ENCODE data around the gene CDKN1C. TPM values are rescaled to one million over a fixed set of nuclear protein-coding genes. Genes with fewer than 3 reads are reported as not detected.

Gene CDKN1C
- 10 to 100 TPM; 12.1 to 27.5 TPM for polyA plus RNA-seq

- 0 to 1% methylated on average over 40 to 59 of the region's 61 CpGs for WGBS, 2 donors
- Histone ChIP-seq H3K9me3 (ENCODE audit: control insufficient read depth in 2 of 2, insufficient read depth in 1 of 2, low read depth in 1 of 2, low read length in 1 of 2) (no peaks in the 10 kb centered on the region), H3K27me3 (ENCODE audit: control insufficient read depth in 1 of 2, insufficient read depth in 2 of 2, low read length in 2 of 2) (no peaks in the 10 kb centered on the region), H3K4me1 (ENCODE audit: control insufficient read depth in 2 of 2, insufficient read depth in 2 of 2, low read length in 1 of 2) (peaks cover 0 to 11% of the 10 kb centered on the region in 2 donors), H3K4me3 (ENCODE audit: low read depth in 1 of 2, low read length in 2 of 2) (peak within 1 kb of the TSS; percentile 69 to 75), H3K36me3 (ENCODE audit: control insufficient read depth in 2 of 2, insufficient read depth in 2 of 2, low read length in 1 of 2) (no peaks in the 10 kb centered on the region), H3K27ac (ENCODE audit: low read depth in 2 of 2, low read length in 1 of 2) (peak within 1 kb of the TSS; percentile 76 to 79)
Measured at GRCh38 chr11:2885678-2886081, at the start of gene CDKN1C. CDKN1C (minus strand) TSS chr11:2885775; CDS start chr11:2885456, 319 bp downstream.

DNA sequence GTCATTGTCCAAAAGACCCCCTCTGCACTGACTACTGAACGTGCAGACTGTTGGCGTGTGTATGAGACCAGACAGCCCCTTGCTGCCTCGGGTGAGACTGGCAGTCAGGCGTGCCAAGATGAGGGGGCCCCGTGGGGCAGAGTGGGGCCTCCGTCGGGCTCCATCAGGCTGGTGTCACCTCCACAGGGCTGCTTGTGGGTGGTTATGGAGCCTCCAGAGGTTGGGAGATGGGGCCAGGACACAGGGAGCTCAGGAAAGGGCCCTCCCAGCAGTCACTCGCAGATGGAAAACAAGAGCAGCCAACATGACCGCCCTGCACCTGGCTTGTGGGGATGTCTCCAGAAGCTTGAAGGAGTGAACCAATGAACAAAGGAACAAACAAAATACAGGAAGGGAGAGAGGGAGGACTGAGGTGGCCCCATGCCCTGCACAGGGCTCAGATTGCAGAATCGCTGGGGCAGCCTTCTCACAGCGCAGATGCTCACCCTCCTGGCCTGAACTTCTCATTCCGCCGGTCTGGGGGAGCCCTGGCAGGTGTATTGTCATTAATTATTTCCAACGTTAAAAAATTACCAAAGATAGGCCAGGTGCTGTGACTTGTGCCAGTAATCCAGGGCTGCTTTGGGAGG, 49.1 kb upstream of the CDKN1C start:
- H3K36me3 ChIP-seq (ENCODE audit: control insufficient read depth in 2 of 2, insufficient read depth in 2 of 2, low read length in 1 of 2) = no peaks in the 10 kb centered on the region
- H3K4me3 ChIP-seq (ENCODE audit: low read depth in 1 of 2, low read length in 2 of 2) = no peak overlapping the region
- no peaks in the 10 kb centered on the region for H3K27me3 ChIP-seq (ENCODE audit: control insufficient read depth in 1 of 2, insufficient read depth in 2 of 2, low read length in 2 of 2)
- H3K4me1 ChIP-seq (ENCODE audit: control insufficient read depth in 2 of 2, insufficient read depth in 2 of 2, low read length in 1 of 2) = peaks cover 0 to 16% of the 10 kb centered on the region in 2 donors
- peaks cover 0 to 5% of the 10 kb centered on the region in 2 donors for H3K9me3 ChIP-seq (ENCODE audit: control insufficient read depth in 2 of 2, insufficient read depth in 1 of 2, low read depth in 1 of 2, low read length in 1 of 2)
- WGBS, 2 donors = 73 to 82% methylated on average over 14 of the region's 14 CpGs
- H3K27ac ChIP-seq (ENCODE audit: low read depth in 2 of 2, low read length in 1 of 2) = no peak overlapping the region

DNA sequence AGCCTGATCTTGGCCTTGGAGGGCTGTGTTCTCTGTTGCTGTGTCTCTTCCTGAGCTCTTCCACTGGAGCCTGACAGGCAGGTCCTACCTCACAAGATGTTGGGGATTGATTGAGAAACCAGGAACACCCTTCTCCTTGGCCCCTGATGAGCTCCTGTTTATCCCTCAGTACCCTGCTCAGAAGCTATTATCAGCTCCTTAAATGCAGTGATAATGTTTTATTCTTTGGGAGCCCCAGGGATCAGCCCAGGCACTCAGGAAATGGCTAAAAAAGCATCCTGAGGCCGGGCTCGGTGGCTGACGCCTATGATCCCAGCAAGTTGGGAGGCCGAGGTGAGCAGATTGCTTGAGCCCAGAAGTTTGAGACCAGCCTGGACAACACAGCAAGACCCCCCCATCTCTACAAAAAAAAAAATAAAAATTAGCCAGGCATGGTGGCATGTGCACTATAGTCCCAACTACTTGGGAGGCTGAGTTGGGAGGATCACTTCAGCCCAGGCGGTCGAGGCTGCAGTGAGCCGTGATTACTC, 48.5 kb upstream of the CDKN1C start:
- WGBS, 2 donors = 89 to 91% methylated on average over 7 of the region's 7 CpGs
- Histone ChIP-seq H3K4me3 (ENCODE audit: low read depth in 1 of 2, low read length in 2 of 2) (no peak overlapping the region), H3K36me3 (ENCODE audit: control insufficient read depth in 2 of 2, insufficient read depth in 2 of 2, low read length in 1 of 2) (no peaks in the 10 kb centered on the region), H3K27ac (ENCODE audit: low read depth in 2 of 2, low read length in 1 of 2) (peak overlapping the region; percentile 76 to 78), H3K4me1 (ENCODE audit: control insufficient read depth in 2 of 2, insufficient read depth in 2 of 2, low read length in 1 of 2) (peaks cover 0 to 17% of the 10 kb centered on the region in 2 donors), H3K27me3 (ENCODE audit: control insufficient read depth in 1 of 2, insufficient read depth in 2 of 2, low read length in 2 of 2) (no peaks in the 10 kb centered on the region), H3K9me3 (ENCODE audit: control insufficient read depth in 2 of 2, insufficient read depth in 1 of 2, low read depth in 1 of 2, low read length in 1 of 2) (peaks cover 0 to 5% of the 10 kb centered on the region in 2 donors)

DNA sequence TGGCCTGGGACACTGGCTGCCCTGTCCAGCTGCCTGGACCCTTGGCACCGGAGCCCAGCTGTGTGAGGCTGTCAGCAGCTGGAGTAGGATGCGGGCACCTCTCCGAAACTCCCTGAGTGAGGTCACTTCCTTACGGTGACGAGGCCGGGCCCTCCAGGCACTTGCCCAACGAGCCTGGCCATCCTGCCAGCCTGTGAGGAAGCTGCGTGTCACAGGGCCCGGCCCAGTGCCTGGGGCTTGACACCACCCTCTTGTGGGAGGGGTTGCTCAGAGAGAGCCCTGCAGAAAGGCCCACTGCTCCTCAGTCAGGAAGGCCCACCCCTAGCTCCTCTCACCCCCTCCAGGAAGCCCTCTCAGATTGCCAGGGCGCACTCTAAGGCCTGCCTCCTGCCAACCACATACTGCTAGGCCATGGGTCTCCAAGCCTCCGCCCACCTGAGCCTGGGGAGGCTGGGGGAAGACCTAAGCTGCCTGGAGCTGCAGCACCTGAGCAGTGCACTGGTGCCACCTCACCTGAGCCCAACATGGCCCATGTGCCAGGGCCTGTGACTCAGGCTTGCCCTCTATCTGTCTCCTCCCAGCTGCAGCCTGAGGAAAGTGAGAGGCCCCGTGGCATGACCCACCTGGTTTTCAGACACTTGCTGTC, 47.9 kb upstream of the CDKN1C start:
- H3K4me3 ChIP-seq (ENCODE audit: low read depth in 1 of 2, low read length in 2 of 2) = no peak overlapping the region
- H3K36me3 ChIP-seq (ENCODE audit: control insufficient read depth in 2 of 2, insufficient read depth in 2 of 2, low read length in 1 of 2) = no peaks in the 10 kb centered on the region
- 22 to 37% methylated on average over 12 of the region's 12 CpGs for WGBS, 2 donors
- H3K27me3 ChIP-seq (ENCODE audit: control insufficient read depth in 1 of 2, insufficient read depth in 2 of 2, low read length in 2 of 2) = no peaks in the 10 kb centered on the region
- H3K9me3 ChIP-seq (ENCODE audit: control insufficient read depth in 2 of 2, insufficient read depth in 1 of 2, low read depth in 1 of 2, low read length in 1 of 2) = peaks cover 0 to 5% of the 10 kb centered on the region in 2 donors
- peaks cover 0 to 17% of the 10 kb centered on the region in 2 donors for H3K4me1 ChIP-seq (ENCODE audit: control insufficient read depth in 2 of 2, insufficient read depth in 2 of 2, low read length in 1 of 2)
- H3K27ac ChIP-seq (ENCODE audit: low read depth in 2 of 2, low read length in 1 of 2) = peak overlapping the region; percentile 76 to 78

DNA sequence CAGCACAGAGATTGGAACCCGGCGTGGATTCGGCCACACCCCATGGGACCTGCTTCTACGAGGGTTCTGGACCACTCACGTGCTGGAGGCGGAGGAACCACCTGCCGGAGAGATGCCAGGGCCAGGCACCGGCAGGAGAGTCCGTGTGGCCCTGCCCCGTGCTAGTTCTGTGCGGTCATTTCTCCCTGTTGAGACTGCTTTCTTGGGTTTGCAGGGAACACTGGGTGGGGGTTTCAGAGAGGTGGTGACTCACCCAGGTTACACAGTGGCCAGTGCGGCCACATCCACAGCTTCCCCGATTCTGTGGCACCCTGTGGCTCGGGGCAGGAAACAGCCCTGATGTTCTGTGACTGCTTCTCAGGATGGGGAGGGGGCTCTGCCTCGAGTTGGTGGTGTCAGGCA, 47.3 kb upstream of the CDKN1C start:
- Histone ChIP-seq H3K27ac (ENCODE audit: low read depth in 2 of 2, low read length in 1 of 2) (peak overlapping the region; percentile 68 to 75), H3K4me3 (ENCODE audit: low read depth in 1 of 2, low read length in 2 of 2) (no peak overlapping the region), H3K9me3 (ENCODE audit: control insufficient read depth in 2 of 2, insufficient read depth in 1 of 2, low read depth in 1 of 2, low read length in 1 of 2) (peaks cover 0 to 5% of the 10 kb centered on the region in 2 donors), H3K36me3 (ENCODE audit: control insufficient read depth in 2 of 2, insufficient read depth in 2 of 2, low read length in 1 of 2) (no peaks in the 10 kb centered on the region), H3K4me1 (ENCODE audit: control insufficient read depth in 2 of 2, insufficient read depth in 2 of 2, low read length in 1 of 2) (peaks cover 0 to 20% of the 10 kb centered on the region in 2 donors), H3K27me3 (ENCODE audit: control insufficient read depth in 1 of 2, insufficient read depth in 2 of 2, low read length in 2 of 2) (no peaks in the 10 kb centered on the region)
- 37 to 51% methylated on average over 15 of the region's 15 CpGs for WGBS, 2 donors

DNA sequence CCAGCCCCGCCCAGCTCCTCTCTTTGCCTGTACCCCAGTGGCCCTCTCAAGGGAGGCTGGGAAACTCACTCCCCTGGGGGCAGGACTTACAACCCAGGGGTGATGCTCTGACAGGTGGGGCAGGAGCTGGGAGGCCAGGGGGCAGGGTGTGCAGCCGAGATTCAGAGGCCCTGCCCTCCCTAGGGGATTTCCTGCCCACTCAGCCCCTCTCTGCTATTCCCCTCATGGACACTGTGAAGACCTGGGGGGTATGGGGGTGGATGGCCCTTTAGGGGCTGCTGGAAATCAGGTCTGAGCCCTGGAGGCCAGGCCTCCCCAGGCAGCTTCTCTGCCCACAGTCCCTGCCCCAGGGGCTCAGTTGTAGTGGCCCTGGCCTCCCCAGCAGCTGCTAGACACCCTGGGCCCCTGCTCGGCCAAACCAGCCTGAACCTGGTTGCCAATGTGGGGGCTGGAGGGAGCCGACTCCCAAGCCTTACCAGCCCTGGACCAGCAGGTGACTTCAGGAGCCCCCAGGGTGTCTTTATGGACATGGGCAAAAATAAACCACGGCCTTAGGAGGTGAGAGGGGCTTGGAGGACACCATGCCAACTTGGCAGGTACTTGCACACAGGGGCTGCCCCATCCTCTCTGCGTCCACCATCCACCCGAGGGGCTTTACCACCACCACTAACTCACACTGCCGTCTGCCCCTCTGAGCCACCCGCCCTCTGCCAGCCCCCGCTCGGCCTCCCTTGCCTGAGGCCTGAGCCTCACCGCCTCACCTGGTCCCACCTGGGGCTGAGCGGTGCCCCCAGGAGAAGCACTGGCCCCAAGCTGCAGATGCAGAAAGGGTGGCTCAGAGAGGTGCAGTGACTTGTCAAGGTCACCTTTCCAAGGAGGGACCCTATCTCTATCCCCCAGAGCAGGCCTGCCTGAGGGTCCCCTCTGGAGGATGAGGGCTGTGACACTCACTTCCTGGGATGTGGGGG, 46.5 kb upstream of the CDKN1C start:
- Histone ChIP-seq H3K4me1 (ENCODE audit: control insufficient read depth in 2 of 2, insufficient read depth in 2 of 2, low read length in 1 of 2) (peaks cover 0 to 22% of the 10 kb centered on the region in 2 donors), H3K36me3 (ENCODE audit: control insufficient read depth in 2 of 2, insufficient read depth in 2 of 2, low read length in 1 of 2) (no peaks in the 10 kb centered on the region), H3K4me3 (ENCODE audit: low read depth in 1 of 2, low read length in 2 of 2) (no peak overlapping the region), H3K9me3 (ENCODE audit: control insufficient read depth in 2 of 2, insufficient read depth in 1 of 2, low read depth in 1 of 2, low read length in 1 of 2) (no peaks in the 10 kb centered on the region), H3K27ac (ENCODE audit: low read depth in 2 of 2, low read length in 1 of 2) (peak overlapping the region in 1 of 2 donors; percentile 75), H3K27me3 (ENCODE audit: control insufficient read depth in 1 of 2, insufficient read depth in 2 of 2, low read length in 2 of 2) (no peaks in the 10 kb centered on the region)
- 68 to 69% methylated on average over 12 to 13 of the region's 13 CpGs for WGBS, 2 donors

- H3K27ac ChIP-seq (ENCODE audit: low read depth in 2 of 2, low read length in 1 of 2) = no peak overlapping the region
- H3K9me3 ChIP-seq (ENCODE audit: control insufficient read depth in 2 of 2, insufficient read depth in 1 of 2, low read depth in 1 of 2, low read length in 1 of 2) = no peaks in the 10 kb centered on the region
- H3K36me3 ChIP-seq (ENCODE audit: control insufficient read depth in 2 of 2, insufficient read depth in 2 of 2, low read length in 1 of 2) = no peaks in the 10 kb centered on the region
- 65 to 68% methylated on average over 4 of the region's 4 CpGs for WGBS, 2 donors
- H3K4me3 ChIP-seq (ENCODE audit: low read depth in 1 of 2, low read length in 2 of 2) = no peak overlapping the region
- H3K27me3 ChIP-seq (ENCODE audit: control insufficient read depth in 1 of 2, insufficient read depth in 2 of 2, low read length in 2 of 2) = no peaks in the 10 kb centered on the region
- peaks cover 0 to 22% of the 10 kb centered on the region in 2 donors for H3K4me1 ChIP-seq (ENCODE audit: control insufficient read depth in 2 of 2, insufficient read depth in 2 of 2, low read length in 1 of 2)
Measured at GRCh38 chr11:2931420-2931746, 45.8 kb upstream of the CDKN1C start.

DNA sequence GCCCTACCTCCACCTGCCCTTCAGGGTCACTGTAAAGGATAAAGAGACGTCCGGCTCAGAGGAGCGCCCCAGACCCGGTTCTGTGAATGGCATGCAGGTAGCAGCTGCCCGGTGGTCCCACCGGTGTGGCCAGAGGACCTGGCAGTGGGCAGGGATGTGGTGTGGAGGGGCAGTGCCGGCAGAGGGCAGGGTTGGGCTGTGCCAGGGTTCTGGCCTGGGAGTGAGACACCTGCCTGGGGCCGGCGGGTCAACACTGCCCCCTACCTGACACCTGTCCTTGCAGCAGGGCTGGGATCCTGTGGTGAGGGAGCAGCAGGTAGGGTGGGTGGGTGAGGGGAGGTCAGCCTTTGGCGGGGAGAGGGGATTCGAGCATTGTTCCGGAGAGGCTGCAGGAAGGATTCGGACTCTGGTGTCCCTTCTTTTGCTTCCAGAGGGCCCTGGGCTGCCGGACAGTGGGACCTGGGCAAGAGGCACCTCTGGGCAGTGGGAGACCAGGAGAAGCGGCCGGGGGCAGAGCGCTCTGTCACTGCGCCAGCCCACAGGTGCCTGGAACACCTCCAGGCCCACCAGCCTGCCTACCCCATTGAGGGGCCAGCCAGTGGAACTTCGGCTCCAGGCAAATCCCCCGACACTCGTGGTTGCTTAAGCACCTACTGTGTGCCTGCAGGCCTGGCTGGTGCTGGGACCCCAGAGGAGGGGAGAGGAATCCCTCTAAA, 45.3 kb upstream of the CDKN1C start:
- Histone ChIP-seq H3K36me3 (ENCODE audit: control insufficient read depth in 2 of 2, insufficient read depth in 2 of 2, low read length in 1 of 2) (no peaks in the 10 kb centered on the region), H3K27me3 (ENCODE audit: control insufficient read depth in 1 of 2, insufficient read depth in 2 of 2, low read length in 2 of 2) (no peaks in the 10 kb centered on the region), H3K9me3 (ENCODE audit: control insufficient read depth in 2 of 2, insufficient read depth in 1 of 2, low read depth in 1 of 2, low read length in 1 of 2) (no peaks in the 10 kb centered on the region), H3K4me1 (ENCODE audit: control insufficient read depth in 2 of 2, insufficient read depth in 2 of 2, low read length in 1 of 2) (peaks cover 0 to 22% of the 10 kb centered on the region in 2 donors), H3K27ac (ENCODE audit: low read depth in 2 of 2, low read length in 1 of 2) (peak overlapping the region; percentile 82 to 91), H3K4me3 (ENCODE audit: low read depth in 1 of 2, low read length in 2 of 2) (peak overlapping the region; percentile 43 to 62)
- WGBS, 2 donors = 43% methylated on average over 21 of the region's 21 CpGs

Data from esophagus (tissue), 2 donors.